ENCODE data around the gene ALOXE3.
"Not testable (repeated sequence)": the region's sequence is repeated elsewhere in the genome, so short reads cannot be mapped to it uniquely, and the experiment has no call there.

The ALOXE3 gene

GRCh38 chr17:8121407-8121680, 3.0 kb upstream of the ALOXE3 start:
- no peak for DNase-seq

- DNase-seq, result no peak
Measured at GRCh38 chr17:8120520-8121406, 2.4 kb upstream of the ALOXE3 start.

GRCh38 chr17:8119581-8120519, 1.5 kb upstream of the ALOXE3 start:
- DNase-seq, result peak; percentile 47

- peak; percentile 22 for DNase-seq
Measured at GRCh38 chr17:8118769-8119580, 661 bp upstream of the ALOXE3 start.

- no peak for DNase-seq
Measured at GRCh38 chr17:8117367-8117979, 841 bp downstream of the ALOXE3 start.

GRCh38 chr17:8116776-8117175, 1.5 kb downstream of the ALOXE3 start:
- DNase-seq, result no peak

DNA sequence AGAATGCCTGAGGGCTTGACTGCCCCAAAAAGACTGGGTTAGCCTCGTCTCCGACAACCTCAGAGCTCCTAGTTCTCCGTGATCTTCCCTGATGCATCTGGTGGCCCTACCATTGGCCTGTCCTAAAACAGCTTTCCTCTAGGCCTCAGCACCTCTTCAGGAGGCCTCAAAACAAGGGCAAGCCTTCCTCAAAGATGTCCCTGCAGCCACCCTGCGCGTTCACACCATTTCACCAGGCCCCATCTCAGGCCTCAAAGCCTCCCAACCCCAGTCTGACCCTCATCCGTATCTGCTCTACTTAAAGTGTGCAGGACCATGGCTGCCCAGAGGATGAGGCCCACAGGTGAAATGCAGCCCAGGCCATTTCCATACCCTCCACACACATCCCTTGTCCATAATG, 7.4 kb downstream of the ALOXE3 start:
- DNase-seq, result no peak

GRCh38 chr17:8110456-8110804, 7.9 kb downstream of the ALOXE3 start:
- no peak for DNase-seq

DNA sequence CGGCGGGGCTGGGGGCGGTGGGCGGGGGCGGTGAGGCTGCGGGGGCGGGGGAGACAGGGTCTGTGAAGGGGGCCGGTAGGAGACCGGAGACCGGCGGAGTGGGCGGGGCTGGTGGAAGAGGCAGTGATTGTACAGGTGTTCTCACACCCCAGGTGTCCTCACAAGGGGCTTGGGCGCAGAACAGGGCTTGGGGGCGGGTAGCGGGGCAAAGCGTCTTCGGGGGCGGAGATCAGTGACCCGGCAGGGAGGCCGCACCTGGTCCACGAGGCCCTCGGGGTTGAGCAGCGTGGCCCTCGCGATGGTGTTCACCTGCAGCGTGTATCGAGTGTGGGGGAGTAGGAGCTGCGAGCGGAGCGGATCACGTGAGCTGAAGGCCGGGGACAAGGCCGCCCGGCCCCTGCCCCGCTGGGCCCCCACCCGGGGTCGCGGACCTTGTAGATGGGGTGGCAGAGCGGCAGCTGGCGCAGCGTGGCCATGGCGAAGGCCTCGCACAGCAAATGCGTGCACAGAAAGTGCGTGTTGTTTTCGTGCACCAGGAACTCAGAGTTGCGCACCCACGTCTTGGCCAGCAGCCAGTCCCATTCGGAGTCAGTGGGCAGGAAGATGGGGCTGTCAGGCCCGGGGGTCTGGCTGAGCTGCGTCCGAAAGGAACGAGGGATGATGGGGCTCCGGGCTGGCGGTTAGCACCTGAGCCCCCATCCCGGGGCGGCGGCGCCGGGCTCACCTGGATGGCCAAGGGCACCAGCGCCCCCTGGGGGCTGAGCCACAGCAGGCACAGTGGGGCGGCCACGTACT, 8.5 kb downstream of the ALOXE3 start:
- no peak for DNase-seq

GRCh38 chr17:8108972-8109660, 9.2 kb downstream of the ALOXE3 start:
- DNase-seq, result no peak

- not testable (repeated sequence) for DNase-seq
Measured at GRCh38 chr17:8106980-8107379, 11.3 kb downstream of the ALOXE3 start.

DNA sequence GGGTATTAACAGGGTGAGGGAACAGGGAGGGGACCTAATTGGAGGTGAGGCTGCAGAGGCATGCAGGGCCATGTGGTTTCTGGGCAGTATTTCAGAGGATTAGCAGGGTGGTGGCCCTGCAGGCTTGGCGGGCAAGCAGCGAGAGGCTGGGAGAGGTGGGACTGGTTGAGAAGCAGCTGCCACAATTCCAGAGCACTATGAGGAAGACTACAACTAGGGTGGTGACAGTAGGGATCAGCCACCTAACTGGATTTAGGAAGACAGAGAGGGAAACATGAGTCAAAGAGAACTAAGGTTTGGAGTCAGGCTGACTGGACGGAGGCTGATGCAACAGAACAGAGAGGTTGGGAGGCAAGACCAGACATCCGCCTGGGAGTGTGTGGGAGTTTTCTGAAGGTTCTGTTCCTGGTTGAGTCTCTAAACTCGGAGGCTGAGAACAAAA, 12.3 kb downstream of the ALOXE3 start:
- DNase-seq, result no peak

- no peak for DNase-seq
Measured at GRCh38 chr17:8104911-8105310, 13.4 kb downstream of the ALOXE3 start.

DNA sequence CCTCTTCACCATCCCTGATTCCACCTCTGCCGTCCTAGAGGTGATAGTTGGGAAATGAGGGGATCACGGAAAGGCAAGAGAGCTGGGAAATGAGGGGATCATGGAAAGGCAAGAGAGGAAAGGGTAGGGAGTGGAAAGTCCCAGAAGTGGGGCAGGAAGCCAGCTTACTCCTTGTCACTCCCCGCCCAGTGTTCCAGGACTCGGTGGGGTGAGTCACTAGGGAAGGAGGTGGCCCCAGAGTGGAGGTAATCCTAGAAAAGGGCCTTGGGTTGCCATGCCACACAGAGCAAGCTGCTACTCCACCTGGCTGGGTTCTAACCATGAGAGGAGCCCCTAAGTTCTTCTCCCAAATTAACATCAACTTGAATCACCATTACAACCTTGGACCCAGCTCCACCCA, 14.8 kb downstream of the ALOXE3 start:
- DNase-seq, result no peak

DNA sequence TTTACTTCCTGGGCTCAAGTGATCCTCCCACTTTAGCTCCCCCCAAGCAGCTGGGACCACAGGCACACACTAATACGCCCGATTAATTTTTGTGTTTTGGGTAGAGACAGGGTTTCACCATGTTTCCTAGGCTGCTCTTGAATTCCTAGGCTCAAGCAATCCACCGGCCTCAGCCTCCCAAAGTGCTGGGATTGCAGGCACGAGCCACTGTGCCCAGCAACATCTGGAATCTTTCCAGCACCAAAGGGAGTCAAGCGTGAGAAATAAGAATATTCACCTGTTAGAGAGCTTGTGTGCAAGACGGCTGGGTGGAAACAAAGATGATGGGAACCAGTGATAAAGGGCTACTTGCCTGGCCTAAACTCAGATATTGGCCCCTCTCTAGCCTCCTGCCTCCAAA, 16.6 kb downstream of the ALOXE3 start:
- DNase-seq, result no peak

DNA sequence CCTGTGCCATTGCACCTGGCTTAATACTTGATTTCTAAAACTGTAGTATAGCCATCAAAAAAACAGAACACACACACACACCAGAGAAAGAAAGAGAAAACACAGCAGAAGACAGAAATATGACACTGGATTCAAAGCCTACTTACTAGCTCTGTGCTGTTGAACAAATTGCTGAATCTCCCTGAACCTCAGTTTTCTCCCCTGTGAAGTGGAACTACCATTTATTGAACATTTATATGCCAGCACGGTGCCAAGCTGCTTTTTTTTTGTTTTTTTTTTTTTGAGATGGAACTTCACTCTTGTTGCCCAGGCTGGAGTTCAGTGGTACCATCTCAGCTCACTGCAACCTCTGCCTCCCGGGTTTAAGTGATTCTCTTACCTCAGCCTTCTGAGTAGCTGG, 17.6 kb downstream of the ALOXE3 start:
- no peak for DNase-seq

DNA sequence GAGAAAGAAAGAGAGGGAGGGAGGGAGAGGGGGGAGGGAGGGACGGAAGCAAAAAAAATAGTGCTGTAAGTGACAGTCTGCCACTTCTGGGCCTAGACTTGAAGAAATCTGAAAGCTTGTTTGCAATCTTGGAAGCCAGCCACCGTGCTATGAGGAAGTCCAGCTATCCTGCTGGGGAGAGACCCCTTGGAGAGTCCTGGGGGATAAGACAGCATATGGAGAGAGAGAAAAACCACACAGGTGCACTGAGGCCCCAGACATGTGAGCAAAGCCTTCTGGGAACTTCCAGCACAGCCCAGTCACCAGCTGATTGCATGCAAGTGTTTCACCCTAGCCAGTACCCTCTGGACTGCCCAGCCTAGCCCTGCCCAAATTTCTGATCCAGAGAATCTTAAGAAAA, 18.2 kb downstream of the ALOXE3 start:
- DNase-seq, result no peak

GRCh38 chr17:8096541-8096940, 21.8 kb downstream of the ALOXE3 start:
- DNase-seq, result no peak

DNA sequence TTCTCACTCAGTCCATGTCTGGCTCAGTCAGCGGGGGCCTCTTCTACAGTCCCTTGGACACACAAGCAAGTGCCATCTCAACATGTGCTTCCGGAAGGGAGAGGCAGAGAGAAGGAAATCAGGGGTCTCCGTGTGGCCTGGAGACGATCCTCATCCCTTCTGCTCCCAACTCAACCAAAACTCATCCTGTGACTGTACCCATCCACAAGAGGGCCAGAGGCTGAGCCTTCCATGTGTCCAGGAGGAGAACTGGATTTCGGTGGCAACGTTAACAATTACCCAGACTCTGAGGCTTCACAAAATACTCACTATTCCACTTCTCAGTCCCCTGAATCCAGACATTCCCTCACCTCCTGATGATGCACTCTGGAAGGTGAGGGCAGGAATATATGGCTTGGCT, 23.0 kb downstream of the ALOXE3 start:
- no peak for DNase-seq

- no peak for DNase-seq
Measured at GRCh38 chr17:8091033-8091687, 27.2 kb downstream of the ALOXE3 start.

GRCh38 chr17:8089728-8090127, 28.6 kb downstream of the ALOXE3 start:
- DNase-seq, result no peak
